K562 (cell line): Measurements from ENCODE around the gene RGS13. TPM values are rescaled to one million over a fixed set of nuclear protein-coding genes. Genes with fewer than 3 reads are reported as not detected.

Experiments used
- ATAC-seq: fragments of 200-7000 bp; cut with Tn5 transposase; 3 replicates; pipeline ENCODE4 v1.9.1; 2020; ENCODE audit warnings: moderate library complexity
- BruUV-seq: library from RNA; stranded (reverse); fragments of 400-500 nt; replicated peaks from 2 replicates; lab custom pipeline; 2021; lab: Mats Ljungman, UMichigan
- CTCF ChIA-PET: fragments of 300-600 bp; formaldehyde crosslinking; extraction: SDS; loops from one replicate; lab custom pipeline; 2021; ENCODE audit warnings: low intra/inter-chr PET ratio; lab: Yijun Ruan, JAX
- POLR2A ChIA-PET: fragments of 300-600, 350-650 bp; sonication (Branson Sonifier 250); formaldehyde crosslinking; extraction: SDS; loops from one replicate; lab custom pipeline; 2021; ENCODE audit warnings: antibody characterized with exemption, inconsistent platforms; lab: Yijun Ruan, JAX
- DNase-seq, 4 experiments: peaks; one replicate each; pipeline versions ENCODE4 v3.0.0 to v3.0.0-alpha.2; 2011 to 2018; ENCODE audit warnings: low spot score in 3 of 4, mixed read lengths in 3 of 4; ENCODE audit errors: extremely low read depth in 1 of 4
- FAIRE-seq: peaks from 2 replicates; lab custom pipeline; 2011; peaks lifted over from hg19 to GRCh38; lab: Jason Lieb, UNC
- H2AFZ ChIP-seq: 2 replicates; pipeline ENCODE4 v1.6.0; 2011; ENCODE audit warnings: low read depth, low read length, control low read depth, inconsistent platforms
- H3K27ac ChIP-seq: fragments of 200-600 bp; 3 replicates; pipeline ENCODE4 v1.8.0; 2011; ENCODE audit warnings: low read depth, mild to moderate bottlenecking, control low read depth, inconsistent platforms, low read length, moderate library complexity, mixed read lengths; ENCODE audit errors: extremely low read depth
- H3K27me3 ChIP-seq, 2 experiments: fragments of 300-600 bp in 1 of 2; 2 replicates in 1 of 2; 3 replicates in 1 of 2; pipeline versions ENCODE4 v1.6.0 to v1.8.0; 2011; ENCODE audit warnings: inconsistent platforms in 2 of 2, low read length in 2 of 2, mild to moderate bottlenecking in 1 of 2, mixed read lengths in 1 of 2, moderate library complexity in 1 of 2; ENCODE audit not compliant: control insufficient read depth in 2 of 2, insufficient read depth in 2 of 2
- H3K36me3 ChIP-seq: fragments of 300-600 bp; 3 replicates; pipeline ENCODE4 v1.8.0; 2011; ENCODE audit warnings: mild to moderate bottlenecking, low read length, inconsistent platforms; ENCODE audit not compliant: control insufficient read depth, insufficient read depth
- H3K4me1 ChIP-seq, 2 experiments: fragments of 200-600 bp in 1 of 2; replicated peaks in 1 of 2; 2 replicates in 1 of 2; 3 replicates in 1 of 2; pipeline versions ENCODE4 v1.5.1 to v1.8.0; 2011; ENCODE audit warnings: inconsistent platforms in 2 of 2, low read length in 2 of 2, mild to moderate bottlenecking in 1 of 2, mixed read lengths in 1 of 2, moderate library complexity in 1 of 2; ENCODE audit not compliant: control insufficient read depth in 2 of 2, insufficient read depth in 2 of 2
- H3K4me2 ChIP-seq: 2 replicates; pipeline ENCODE4 v1.6.1; 2011; ENCODE audit warnings: low read length, control low read depth, inconsistent platforms, mixed read lengths; ENCODE audit not compliant: insufficient read depth
- H3K4me3 ChIP-seq: fragments of 200-600 bp; sonication (generic), shearing (Covaris generic); 2 replicates; pipeline ENCODE4 v1.5.1; 2016; ENCODE audit warnings: control low read depth, inconsistent platforms
- H3K79me2 ChIP-seq: fragments of 200-600 bp; 3 replicates; pipeline ENCODE4 v1.8.0; 2011; ENCODE audit warnings: low read length, inconsistent platforms; ENCODE audit not compliant: control insufficient read depth, insufficient read depth
- H3K9ac ChIP-seq, 2 experiments: 2 replicates each; pipeline versions ENCODE4 v1.6.0 to v1.6.1; 2011; ENCODE audit warnings: low read depth in 2 of 2, low read length in 2 of 2, control low read depth in 1 of 2, inconsistent platforms in 1 of 2, mild to moderate bottlenecking in 1 of 2, mixed read lengths in 1 of 2; ENCODE audit not compliant: insufficient read depth in 1 of 2
- H3K9me1 ChIP-seq: one replicate; pipeline ENCODE4 v1.6.0; 2011; ENCODE audit warnings: inconsistent platforms, mild to moderate bottlenecking, low read length, moderate library complexity; ENCODE audit not compliant: control insufficient read depth, insufficient read depth
- H3K9me3 ChIP-seq: replicated peaks from 2 replicates; pipeline ENCODE4 v1.5.1; 2011; ENCODE audit warnings: low read depth, low read length, inconsistent platforms; ENCODE audit not compliant: control insufficient read depth, insufficient read depth
- H4K20me1 ChIP-seq: replicated peaks from 2 replicates; pipeline ENCODE4 v1.6.1; 2011; ENCODE audit warnings: low read length, inconsistent platforms, mixed read lengths; ENCODE audit not compliant: control insufficient read depth, insufficient read depth
- BACH1 ChIP-seq: fragments of 200-800 bp; sonication (Bioruptor generic); IDR thresholded peaks from 2 replicates; pipeline ENCODE4 v1.6.1; 2016; ENCODE audit warnings: missing genetic modification characterization, missing compliant biosample characterization
- CHAMP1 ChIP-seq: fragments of 450-650 bp; IDR thresholded peaks from 2 replicates; pipeline ENCODE4 v1.6.1; 2016; ENCODE audit warnings: mild to moderate bottlenecking
- FOXJ2 ChIP-seq: fragments of 200-800 bp; sonication (Bioruptor generic); IDR thresholded peaks from 2 replicates; pipeline ENCODE4 v1.6.1; 2016; ENCODE audit warnings: missing genetic modification characterization, missing compliant biosample characterization
- HSF4 ChIP-seq: fragments of 250-450 bp; sonication (Bioruptor Pico); IDR thresholded peaks from 2 replicates; pipeline ENCODE4 v2.1.2; 2022; ENCODE audit warnings: mild to moderate bottlenecking, moderate library complexity, borderline replicate concordance
- KDM1A ChIP-seq, 2 experiments: fragments of 450-650 bp; IDR thresholded peaks; 2 replicates each; pipeline ENCODE4 v1.6.1; 2016; ENCODE audit warnings: mild to moderate bottlenecking in 2 of 2
- STAT6 ChIP-seq: sonication (generic); formaldehyde crosslinking; IDR thresholded peaks from 2 replicates; pipeline ENCODE4 v1.8.1; 2023; ENCODE audit warnings: mild to moderate bottlenecking, missing genetic modification reagents
- THRB ChIP-seq: fragments of 450-650 bp; formaldehyde crosslinking; conservative IDR thresholded peaks from 2 replicates; pipeline ENCODE4 v1.4.0; 2022; ENCODE audit warnings: mild to moderate bottlenecking, missing genetic modification characterization
- TRIM25 ChIP-seq: fragments of 450-650 bp; IDR thresholded peaks from 2 replicates; pipeline ENCODE4 v1.7.0; 2016; ENCODE audit warnings: borderline replicate concordance
- TSC22D4 ChIP-seq: fragments of 450-650 bp; IDR thresholded peaks from 2 replicates; pipeline ENCODE4 v1.6.1; 2016; ENCODE audit warnings: missing genetic modification characterization, missing biosample characterization, control low read depth
- WGBS: fragments of 100-300 bp; shearing (Covaris generic); methylation state at CpG from one replicate; pipeline ENCODE4 v1.1.6; 2016; ENCODE audit warnings: low coverage, mixed read lengths; ENCODE audit not compliant: insufficient coverage; ENCODE audit errors: missing lambda C conversion rate; 5-methylcytosine and 5-hydroxymethylcytosine counted together
- in situ Hi-C: fragments of 300-500 bp; cut with MboI; formaldehyde crosslinking; loops from 4 replicates; pipeline ENCODE4 v1.15.0; 2018; ENCODE audit warnings: inconsistent platforms, mixed read lengths
- intact Hi-C: fragments of 100-400 bp; cut with micrococcal nuclease; formaldehyde crosslinking; loops from 2 replicates; pipeline ENCODE4 v1.14.2; 2022
- polyA plus RNA-seq, 8 experiments: library from polyadenylated mRNA; depleted of rRNA in 4 of 8; stranded (reverse) in 5 of 8; unstranded in 3 of 8; fragments of >200 nt; fragmentation: Nextera tagmentation in 2 of 8; fragmentation: Illumina TruSeq in 1 of 8; extraction: Ambion mirVana in 2 of 8; extraction: Trizol in 1 of 8; gene quantifications; 2 replicates each; pipeline versions ENCODE4 v1.2.1 to v1.2.3, GENCODE V29; 2011 to 2014; ENCODE audit warnings: inconsistent platforms in 1 of 8, missing spikeins in 1 of 8
- total RNA-seq, 7 experiments: library from RNA; depleted of rRNA in 6 of 7; stranded (reverse); fragments of >200 nt in 6 of 7; fragmentation: Illumina TruSeq in 2 of 7; extraction: Trizol in 2 of 7; gene quantifications; 2 replicates each; pipeline versions ENCODE4 v1.2.1 to v1.2.3, GENCODE V29; 2011 to 2021; ENCODE audit warnings: low replicate concordance in 1 of 7

Gene RGS13
- total and polyA plus RNA-seq, 9 of the 15 experiments (the other 6 are each of a cell fraction or from before 2014, with no cell fraction given) = not detected

GRCh38 chr1:192705510-192705909 lies 69.6 kb downstream of the RGS13 start (continued):
- no peak for TF ChIP-seq STAT6 (CRISPR knock-in tag)
- TF ChIP-seq HSF4 = no peak
- TF ChIP-seq TSC22D4 (tag) = no peak
- no peak for TF ChIP-seq CHAMP1
- TF ChIP-seq BACH1 (tag) = no peak
- no peak for TF ChIP-seq FOXJ2 (tag)

- no TSS peak for BruUV-seq
- in situ Hi-C loops = no loop called here
Observed at GRCh38 chr1:192706936-192707335, 71.0 kb downstream of the RGS13 start.

More at GRCh38 chr1:192706936-192707335, 71.0 kb downstream of the RGS13 start:
- Histone ChIP-seq H2AFZ (no peak overlapping the region), H3K27me3 (no peaks in the 10 kb centered on the region), H3K79me2 (no peaks in the 10 kb centered on the region), H3K9ac (no peak overlapping the region), H4K20me1 (no peaks in the 10 kb centered on the region), H3K27ac (no peak overlapping the region), H3K4me1 (no peaks in the 10 kb centered on the region), H3K9me3 (no peaks in the 10 kb centered on the region), H3K4me2 (no peak overlapping the region), H3K9me1 (no peaks in the 10 kb centered on the region), H3K36me3 (no peaks in the 10 kb centered on the region), H3K4me3 (no peak overlapping the region)
- POLR2A ChIA-PET = interaction anchor here (1.0 kb wide), 1 partner anchor 9 kb away, joined by 3 read pairs; no protein-coding TSS in a partner anchor
- WGBS = 0% methylated on average over 2 of the region's 2 CpGs
- intact Hi-C loops = no loop called here
- no peak for ATAC-seq
- CTCF ChIA-PET = no interaction called here
- TF ChIP-seq KDM1A (IDR thresholded peaks at IDR 0.05) (no peak), THRB (no peak), TRIM25 (no peak)
- no peak for FAIRE-seq
- no peak for DNase-seq
